ENCODE data around the gene TFG. TPM values are rescaled to one million over a fixed set of nuclear protein-coding genes. Genes with fewer than 3 reads are reported as not detected.
A peak's percentile ranks its signal among the peaks of the same experiment; 100 is the strongest.

Gene TFG
- total RNA-seq, 3 donors from 2014 or later, result 82.0 to 125 (median 95.2) TPM

DNA sequence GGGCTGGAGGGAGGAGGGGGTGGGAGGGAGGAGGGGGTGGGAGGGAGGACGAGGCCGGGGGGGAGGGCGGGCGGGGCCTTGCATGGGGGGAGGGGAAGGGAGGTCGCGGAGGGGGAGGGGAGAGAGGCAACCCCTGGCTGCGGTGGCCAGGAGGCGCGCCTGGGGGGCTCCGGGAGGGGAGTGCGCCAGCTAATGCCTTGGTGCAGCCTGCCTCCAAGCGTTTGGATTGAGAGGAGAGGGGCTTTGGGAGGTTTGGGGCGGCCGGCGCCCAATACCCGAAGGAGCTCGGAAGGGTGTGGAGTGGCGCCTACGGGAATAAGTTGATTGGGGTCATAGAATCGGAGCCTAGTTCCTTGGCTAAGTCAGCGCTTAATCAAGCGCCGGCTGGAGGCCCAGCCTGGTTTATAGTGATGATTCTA is 557 bp downstream of the TFG start:
- ATAC-seq (peak; percentile 46), DNase-seq (peak; percentile 41 to 71 (median 63))
- Histone ChIP-seq H3K9me3 (no peaks in the 10 kb centered on the region), H3K4me3 (peak overlapping the region; percentile 86), H3K36me3 (ENCODE audit: low read depth) (no peaks in the 10 kb centered on the region), H3K4me1 (ENCODE audit: low read depth) (peaks cover 13% of the 10 kb centered on the region)
- intact Hi-C loops (cut with DNase I, micrococcal nuclease), result loop anchor here in 1 of 2 donors (2.0 kb wide), 1 partner anchor 119 kb away; no protein-coding TSS in a partner anchor
- TF ChIP-seq, protein P1, sequence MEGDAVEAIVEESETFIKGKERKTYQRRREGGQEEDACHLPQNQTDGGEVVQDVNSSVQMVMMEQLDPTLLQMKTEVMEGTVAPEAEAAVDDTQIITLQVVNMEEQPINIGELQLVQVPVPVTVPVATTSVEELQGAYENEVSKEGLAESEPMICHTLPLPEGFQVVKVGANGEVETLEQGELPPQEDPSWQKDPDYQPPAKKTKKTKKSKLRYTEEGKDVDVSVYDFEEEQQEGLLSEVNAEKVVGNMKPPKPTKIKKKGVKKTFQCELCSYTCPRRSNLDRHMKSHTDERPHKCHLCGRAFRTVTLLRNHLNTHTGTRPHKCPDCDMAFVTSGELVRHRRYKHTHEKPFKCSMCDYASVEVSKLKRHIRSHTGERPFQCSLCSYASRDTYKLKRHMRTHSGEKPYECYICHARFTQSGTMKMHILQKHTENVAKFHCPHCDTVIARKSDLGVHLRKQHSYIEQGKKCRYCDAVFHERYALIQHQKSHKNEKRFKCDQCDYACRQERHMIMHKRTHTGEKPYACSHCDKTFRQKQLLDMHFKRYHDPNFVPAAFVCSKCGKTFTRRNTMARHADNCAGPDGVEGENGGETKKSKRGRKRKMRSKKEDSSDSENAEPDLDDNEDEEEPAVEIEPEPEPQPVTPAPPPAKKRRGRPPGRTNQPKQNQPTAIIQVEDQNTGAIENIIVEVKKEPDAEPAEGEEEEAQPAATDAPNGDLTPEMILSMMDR (IDR thresholded peaks at IDR 0.05), result no peak

GRCh38 chr3:100710261-100710968 is 1.1 kb downstream of the TFG start:
- DNase-seq (peak; percentile 60 to 81 (median 68)), ATAC-seq (peak; percentile 65)
- Histone ChIP-seq H3K4me3 (peak overlapping the region; percentile 86), H3K9me3 (no peaks in the 10 kb centered on the region), H3K36me3 (ENCODE audit: low read depth) (no peaks in the 10 kb centered on the region), H3K4me1 (ENCODE audit: low read depth) (peaks cover 14% of the 10 kb centered on the region)
- intact Hi-C loops (cut with DNase I, micrococcal nuclease), result loop anchor here in 1 of 2 donors (2.0 kb wide), 1 partner anchor 120 kb away; no protein-coding TSS in a partner anchor
- TF ChIP-seq, protein P1 (IDR thresholded peaks at IDR 0.05), result no peak

- Histone ChIP-seq H3K4me3 (no peak overlapping the region), H3K4me1 (ENCODE audit: low read depth) (peaks cover 25% of the 10 kb centered on the region), H3K36me3 (ENCODE audit: low read depth) (no peaks in the 10 kb centered on the region), H3K9me3 (no peaks in the 10 kb centered on the region)
- TF ChIP-seq, protein P1 (IDR thresholded peaks at IDR 0.05), result no peak
- DNase-seq (no peak), ATAC-seq (no peak)
- intact Hi-C loops (cut with DNase I, micrococcal nuclease), result no loop called here
Measured at GRCh38 chr3:100715176-100715575, 5.9 kb downstream of the TFG start.

DNA sequence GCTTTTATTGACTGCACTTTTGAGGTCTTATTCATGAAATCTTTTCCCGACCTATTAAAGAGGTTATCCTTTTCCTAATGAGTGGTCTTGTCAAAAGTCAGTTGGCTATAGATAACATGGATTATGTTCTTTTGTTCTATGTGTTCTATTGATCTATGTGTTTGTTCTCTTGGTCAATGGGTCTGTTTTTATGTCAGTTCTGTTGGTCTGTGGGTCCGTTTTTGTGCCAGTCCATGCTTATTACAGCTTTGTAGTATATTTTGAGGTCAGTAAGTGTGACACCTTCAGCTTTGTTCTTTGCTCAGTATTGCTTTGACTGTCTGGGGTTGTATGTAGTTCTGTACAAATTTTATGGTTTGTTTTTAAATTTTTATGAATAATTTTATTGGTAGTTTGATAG is 7.8 kb downstream of the TFG start:
- DNase-seq (no peak), ATAC-seq (no peak)
- intact Hi-C loops (cut with DNase I, micrococcal nuclease), result no loop called here
- TF ChIP-seq, protein P1 (IDR thresholded peaks at IDR 0.05), result no peak
- H3K4me1 ChIP-seq (ENCODE audit: low read depth), result peaks cover 17% of the 10 kb centered on the region
- H3K36me3 ChIP-seq (ENCODE audit: low read depth), result peaks cover 6% of the 10 kb centered on the region
- no peaks in the 10 kb centered on the region for H3K9me3 ChIP-seq
- H3K4me3 ChIP-seq, result no peak overlapping the region

DNA sequence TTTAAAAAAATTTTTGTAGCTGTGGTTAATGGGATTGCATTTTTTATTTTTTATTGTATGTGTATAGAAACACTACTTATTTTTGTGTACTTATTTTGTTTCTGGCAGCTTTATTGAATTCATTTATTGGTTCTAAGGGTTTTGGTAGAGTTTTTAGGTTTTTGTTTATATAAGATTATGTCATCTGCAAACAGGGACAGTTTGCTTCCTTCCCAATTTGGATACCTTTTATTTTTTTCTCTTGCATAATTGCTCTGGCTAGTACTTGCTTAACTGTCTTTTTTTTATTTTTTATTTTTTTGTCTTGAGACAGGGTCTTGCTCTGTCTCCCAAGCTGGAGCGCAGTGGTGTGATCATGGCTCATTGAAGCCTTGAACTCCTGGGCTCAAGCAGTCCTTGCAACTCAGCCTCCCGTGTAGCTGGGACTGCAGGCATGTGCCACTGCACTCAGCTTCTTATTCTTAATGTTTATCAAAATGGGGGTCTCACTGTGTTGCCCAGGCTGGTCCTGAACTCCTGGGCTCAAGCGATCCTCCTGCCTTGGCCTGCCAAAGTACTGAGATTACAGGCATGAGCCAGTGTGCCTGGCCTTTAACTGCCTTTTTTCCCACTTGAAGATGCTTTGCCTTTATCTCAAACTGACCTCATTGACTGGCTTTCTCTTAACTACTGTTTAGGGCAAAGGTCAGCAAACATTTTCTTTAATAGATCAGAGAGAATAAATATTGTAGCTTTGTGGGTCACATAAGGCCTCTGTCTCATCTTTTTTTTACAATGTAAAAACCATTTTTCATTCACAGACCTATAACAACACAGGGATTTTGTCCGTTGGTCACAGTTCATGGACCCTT is 8.6 kb downstream of the TFG start:
- DNase-seq, result no peak
- no peak overlapping the region for H3K4me3 ChIP-seq
- TF ChIP-seq, protein P1 (IDR thresholded peaks at IDR 0.05), result no peak
- intact Hi-C loops (cut with DNase I, micrococcal nuclease), result no loop called here
- H3K9me3 ChIP-seq, result no peaks in the 10 kb centered on the region
- no peak for ATAC-seq
- H3K4me1 ChIP-seq (ENCODE audit: low read depth), result peaks cover 14% of the 10 kb centered on the region
- H3K36me3 ChIP-seq (ENCODE audit: low read depth), result peaks cover 6% of the 10 kb centered on the region
